ACC112 (cell line): Measurements from ENCODE around the gene PIK3R2.
A peak's percentile ranks its signal among the peaks of the same experiment; 100 is the strongest.
"Not testable (repeated sequence)": the region's sequence is repeated elsewhere in the genome, so short reads cannot be mapped to it uniquely, and the experiment has no call there.

Experiments used
- H2AFZ ChIP-seq: fragments of 200-600 bp; sonication (generic); one replicate; pipeline ENCODE4 v1.6.0; 2017; ENCODE audit warnings: antibody characterized with exemption, low read length; ENCODE audit not compliant: unreplicated experiment
- H3K27ac ChIP-seq: fragments of 200-600 bp; sonication (generic); 2 replicates; pipeline ENCODE4 v1.5.1; 2014; ENCODE audit warnings: low read depth, mild to moderate bottlenecking, antibody characterized with exemption, low read length, moderate library complexity
- H3K27me3 ChIP-seq: fragments of 200-600 bp; sonication (generic); 2 replicates; pipeline ENCODE4 v1.6.1; 2014; ENCODE audit warnings: mild to moderate bottlenecking, antibody characterized with exemption, low read length, moderate library complexity, mixed read lengths; ENCODE audit not compliant: insufficient read depth
- H3K36me3 ChIP-seq: fragments of 200-600 bp; sonication (generic); 2 replicates; pipeline ENCODE4 v1.6.1; 2016; ENCODE audit warnings: mild to moderate bottlenecking, antibody characterized with exemption, low read length, moderate library complexity, mixed read lengths; ENCODE audit not compliant: insufficient read depth
- H3K4me1 ChIP-seq: fragments of 200-600 bp; sonication (generic); one replicate; pipeline ENCODE4 v1.6.1; 2016; ENCODE audit warnings: low read length, mixed read lengths; ENCODE audit not compliant: insufficient read depth, unreplicated experiment, control insufficient read depth
- H3K4me3 ChIP-seq: fragments of 200-600 bp; sonication (generic); 2 replicates; pipeline ENCODE4 v1.5.1; 2014; ENCODE audit warnings: mild to moderate bottlenecking, low read depth, low read length
- H3K79me2 ChIP-seq: fragments of 200-600 bp; sonication (generic); one replicate; pipeline ENCODE4 v1.6.0; 2016; ENCODE audit warnings: low read length; ENCODE audit not compliant: control insufficient read depth, unreplicated experiment, insufficient read depth

Gene PIK3R2

GRCh38 chr19:18203863-18204393 is 51.0 kb downstream of the PIK3R2 start, which contains the start of gene RAB3A:
RAB3A (minus strand) TSS chr19:18204042; CDS start chr19:18202740, 1,302 bp downstream.
- Histone ChIP-seq H3K27me3 (no peaks in the 10 kb centered on the region), H3K4me3 (peak within 1 kb of the TSS; percentile 88), H2AFZ (peak within 1 kb of the TSS; percentile 27), H3K79me2 (no peaks in the 10 kb centered on the region), H3K4me1 (peaks cover 4% of the 10 kb centered on the region), H3K36me3 (no peaks in the 10 kb centered on the region), H3K27ac (peak within 1 kb of the TSS; percentile 83)

GRCh38 chr19:18204394-18205199 is 51.6 kb downstream of the PIK3R2 start:
- H3K27me3 ChIP-seq: no peaks in the 10 kb centered on the region
- H3K27ac ChIP-seq: peak overlapping the region; percentile 83
- H3K4me3 ChIP-seq: peak overlapping the region; percentile 88
- peaks cover 4% of the 10 kb centered on the region for H3K4me1 ChIP-seq
- no peaks in the 10 kb centered on the region for H3K79me2 ChIP-seq
- H2AFZ ChIP-seq: peak overlapping the region; percentile 27
- H3K36me3 ChIP-seq: no peaks in the 10 kb centered on the region

GRCh38 chr19:18205200-18205892 is 52.4 kb downstream of the PIK3R2 start:
- Histone ChIP-seq H3K36me3 (no peaks in the 10 kb centered on the region), H3K27me3 (no peaks in the 10 kb centered on the region), H3K4me1 (peaks cover 4% of the 10 kb centered on the region), H2AFZ (peak overlapping the region; percentile 27), H3K27ac (peak overlapping the region; percentile 83), H3K4me3 (peak overlapping the region; percentile 88), H3K79me2 (no peaks in the 10 kb centered on the region)

GRCh38 chr19:18206018-18206417 is 53.1 kb downstream of the PIK3R2 start:
- peaks cover 4% of the 10 kb centered on the region for H3K4me1 ChIP-seq
- no peak overlapping the region for H2AFZ ChIP-seq
- no peaks in the 10 kb centered on the region for H3K79me2 ChIP-seq
- H3K27me3 ChIP-seq: no peaks in the 10 kb centered on the region
- H3K4me3 ChIP-seq: no peak overlapping the region
- H3K27ac ChIP-seq: no peak overlapping the region
- no peaks in the 10 kb centered on the region for H3K36me3 ChIP-seq

- H3K79me2 ChIP-seq: no peaks in the 10 kb centered on the region
- no peak overlapping the region for H2AFZ ChIP-seq
- peak overlapping the region; percentile 83 for H3K27ac ChIP-seq
- peaks cover under 1% of the 10 kb centered on the region for H3K4me1 ChIP-seq
- peak overlapping the region; percentile 42 for H3K4me3 ChIP-seq
- no peaks in the 10 kb centered on the region for H3K36me3 ChIP-seq
- H3K27me3 ChIP-seq: no peaks in the 10 kb centered on the region
Measured at GRCh38 chr19:18208098-18208951, 55.4 kb downstream of the PIK3R2 start.

GRCh38 chr19:18209912-18210311 is 56.9 kb downstream of the PIK3R2 start:
- not testable (repeated sequence) for H2AFZ ChIP-seq, H3K4me3 ChIP-seq, H3K27me3 ChIP-seq, H3K36me3 ChIP-seq, H3K27ac ChIP-seq, H3K79me2 ChIP-seq, H3K4me1 ChIP-seq

- H3K36me3 ChIP-seq: no peaks in the 10 kb centered on the region
Measured at GRCh38 chr19:18211683-18212082, 58.7 kb downstream of the PIK3R2 start.

GRCh38 chr19:18214779-18215433 is 61.9 kb downstream of the PIK3R2 start:
- H2AFZ ChIP-seq: no peak overlapping the region
- no peaks in the 10 kb centered on the region for H3K36me3 ChIP-seq
- H3K79me2 ChIP-seq: no peaks in the 10 kb centered on the region
- H3K4me3 ChIP-seq: no peak overlapping the region
- H3K4me1 ChIP-seq: peaks cover 4% of the 10 kb centered on the region
- no peak overlapping the region for H3K27ac ChIP-seq
- no peaks in the 10 kb centered on the region for H3K27me3 ChIP-seq

More at GRCh38 chr19:18211683-18212082, 58.7 kb downstream of the PIK3R2 start:
- H3K4me1 ChIP-seq: peaks cover 4% of the 10 kb centered on the region
- H2AFZ ChIP-seq: no peak overlapping the region
- H3K4me3 ChIP-seq: no peak overlapping the region
- no peak overlapping the region for H3K27ac ChIP-seq
- no peaks in the 10 kb centered on the region for H3K79me2 ChIP-seq
- H3K27me3 ChIP-seq: no peaks in the 10 kb centered on the region

GRCh38 chr19:18216789-18217188 is 63.8 kb downstream of the PIK3R2 start:
- no peak overlapping the region for H3K27ac ChIP-seq
- no peaks in the 10 kb centered on the region for H3K79me2 ChIP-seq
- H3K4me1 ChIP-seq: peaks cover 4% of the 10 kb centered on the region
- H2AFZ ChIP-seq: no peak overlapping the region
- no peaks in the 10 kb centered on the region for H3K36me3 ChIP-seq
- no peak overlapping the region for H3K4me3 ChIP-seq
- H3K27me3 ChIP-seq: no peaks in the 10 kb centered on the region

GRCh38 chr19:18218159-18218558 is 65.2 kb downstream of the PIK3R2 start:
- Histone ChIP-seq H2AFZ (no peak overlapping the region), H3K79me2 (no peaks in the 10 kb centered on the region), H3K27me3 (no peaks in the 10 kb centered on the region), H3K36me3 (no peaks in the 10 kb centered on the region), H3K4me3 (no peak overlapping the region), H3K27ac (no peak overlapping the region), H3K4me1 (peaks cover 4% of the 10 kb centered on the region)
